GM12892 (cell line): ENCODE results near the gene REEP1.

ENCODE experiments used
- POLR2A ChIP-seq: IDR thresholded peaks from 2 replicates; pipeline ENCODE4 v1.6.1; 2011; ENCODE audit warnings: low read depth, low read length, control low read depth
- POLR2AphosphoS5 ChIP-seq: IDR thresholded peaks from 2 replicates; pipeline ENCODE4 v1.6.1; 2011; ENCODE audit warnings: low read depth, low read length, control low read depth

- TF ChIP-seq POLR2A = no peak
- no peak for TF ChIP-seq POLR2AphosphoS5
These were observed 119.3 kb downstream of the REEP1 start for GRCh38 chr2:86218124-86218523.
